Breast epithelium (tissue), 3 donors: ENCODE data around the gene BDKRB1.

Experiments used
- POLR2A ChIP-seq: fragments of 450-650 bp; IDR thresholded peaks from one replicate; pipeline ENCODE4 v1.6.1; 2016; ENCODE audit warnings: antibody characterized with exemption, mild to moderate bottlenecking, moderate library complexity
- POLR2AphosphoS5 ChIP-seq, 3 donors: sonication (generic); formaldehyde crosslinking; IDR thresholded peaks; one replicate each; pipeline ENCODE4 v1.6.1; 2017; ENCODE audit warnings: antibody characterized with exemption in 3 of 3
- TF ChIP-seq, protein P1 (sequence below), 3 donors: fragments of 450-650 bp; IDR thresholded peaks; one replicate each; pipeline ENCODE4 v1.5.1; 2016 to 2017; ENCODE audit warnings: antibody characterized with exemption in 3 of 3, mild to moderate bottlenecking in 3 of 3, moderate library complexity in 3 of 3

DNA sequence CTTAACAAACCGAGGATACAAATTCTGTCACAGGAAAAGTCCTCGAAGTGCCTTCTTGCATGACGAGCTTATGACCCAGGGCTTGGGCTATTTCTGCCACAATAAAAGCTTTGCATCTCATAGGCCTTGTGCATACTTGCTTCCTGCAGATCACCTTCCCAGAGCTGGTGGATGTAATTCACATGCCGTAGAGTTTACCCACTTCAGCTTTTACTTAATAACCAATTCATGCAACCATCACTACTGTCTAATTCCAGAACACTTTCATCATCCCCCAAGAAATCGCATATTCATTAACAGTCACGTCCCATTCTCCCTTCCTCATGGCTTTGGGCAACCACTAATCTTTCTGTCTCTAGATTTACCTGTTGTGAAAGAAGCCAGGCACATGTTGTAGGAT lies 9.0 kb upstream of the BDKRB1 start:
- TF ChIP-seq, protein P1, sequence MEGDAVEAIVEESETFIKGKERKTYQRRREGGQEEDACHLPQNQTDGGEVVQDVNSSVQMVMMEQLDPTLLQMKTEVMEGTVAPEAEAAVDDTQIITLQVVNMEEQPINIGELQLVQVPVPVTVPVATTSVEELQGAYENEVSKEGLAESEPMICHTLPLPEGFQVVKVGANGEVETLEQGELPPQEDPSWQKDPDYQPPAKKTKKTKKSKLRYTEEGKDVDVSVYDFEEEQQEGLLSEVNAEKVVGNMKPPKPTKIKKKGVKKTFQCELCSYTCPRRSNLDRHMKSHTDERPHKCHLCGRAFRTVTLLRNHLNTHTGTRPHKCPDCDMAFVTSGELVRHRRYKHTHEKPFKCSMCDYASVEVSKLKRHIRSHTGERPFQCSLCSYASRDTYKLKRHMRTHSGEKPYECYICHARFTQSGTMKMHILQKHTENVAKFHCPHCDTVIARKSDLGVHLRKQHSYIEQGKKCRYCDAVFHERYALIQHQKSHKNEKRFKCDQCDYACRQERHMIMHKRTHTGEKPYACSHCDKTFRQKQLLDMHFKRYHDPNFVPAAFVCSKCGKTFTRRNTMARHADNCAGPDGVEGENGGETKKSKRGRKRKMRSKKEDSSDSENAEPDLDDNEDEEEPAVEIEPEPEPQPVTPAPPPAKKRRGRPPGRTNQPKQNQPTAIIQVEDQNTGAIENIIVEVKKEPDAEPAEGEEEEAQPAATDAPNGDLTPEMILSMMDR (IDR thresholded peaks at IDR 0.05), result no peak
- TF ChIP-seq POLR2A, result no peak
- no peak for TF ChIP-seq POLR2AphosphoS5 (IDR thresholded peaks at IDR 0.05)
